Measurements from ENCODE around the gene TPCN2.

DNA sequence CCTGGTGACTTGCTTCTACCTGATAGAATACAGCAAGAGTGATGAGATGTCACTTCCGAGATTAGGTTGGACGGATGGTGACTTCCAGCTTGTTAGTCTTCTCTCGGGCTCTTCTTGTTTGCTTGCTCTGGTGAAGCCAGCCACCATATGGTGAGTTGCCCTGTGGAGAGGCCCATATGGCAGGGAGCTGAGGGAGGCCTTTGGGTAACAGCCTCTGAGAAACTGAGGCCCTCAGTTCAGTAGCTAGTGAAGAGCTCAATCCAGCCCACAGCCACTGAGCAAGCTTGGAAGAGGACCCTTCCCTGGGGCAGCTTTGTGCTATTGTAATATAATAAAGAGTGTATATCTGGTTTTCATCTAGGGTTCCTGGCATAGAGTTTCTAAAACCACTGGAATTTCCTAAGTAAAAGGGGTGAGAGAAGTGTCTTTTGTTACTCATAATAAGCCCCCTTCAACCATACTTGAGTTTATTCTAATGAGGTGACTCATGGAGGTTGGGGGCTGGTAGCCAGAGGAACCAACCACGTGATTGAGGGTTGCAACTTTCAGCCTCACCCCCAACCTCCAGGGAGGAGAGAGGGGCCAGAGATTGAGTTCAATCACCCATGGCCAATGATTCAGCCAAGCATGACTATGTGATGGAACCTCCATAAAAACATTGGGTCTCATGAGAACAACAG is 8.0 kb upstream of the TPCN2 start:
- TF ChIP-seq, protein P1, sequence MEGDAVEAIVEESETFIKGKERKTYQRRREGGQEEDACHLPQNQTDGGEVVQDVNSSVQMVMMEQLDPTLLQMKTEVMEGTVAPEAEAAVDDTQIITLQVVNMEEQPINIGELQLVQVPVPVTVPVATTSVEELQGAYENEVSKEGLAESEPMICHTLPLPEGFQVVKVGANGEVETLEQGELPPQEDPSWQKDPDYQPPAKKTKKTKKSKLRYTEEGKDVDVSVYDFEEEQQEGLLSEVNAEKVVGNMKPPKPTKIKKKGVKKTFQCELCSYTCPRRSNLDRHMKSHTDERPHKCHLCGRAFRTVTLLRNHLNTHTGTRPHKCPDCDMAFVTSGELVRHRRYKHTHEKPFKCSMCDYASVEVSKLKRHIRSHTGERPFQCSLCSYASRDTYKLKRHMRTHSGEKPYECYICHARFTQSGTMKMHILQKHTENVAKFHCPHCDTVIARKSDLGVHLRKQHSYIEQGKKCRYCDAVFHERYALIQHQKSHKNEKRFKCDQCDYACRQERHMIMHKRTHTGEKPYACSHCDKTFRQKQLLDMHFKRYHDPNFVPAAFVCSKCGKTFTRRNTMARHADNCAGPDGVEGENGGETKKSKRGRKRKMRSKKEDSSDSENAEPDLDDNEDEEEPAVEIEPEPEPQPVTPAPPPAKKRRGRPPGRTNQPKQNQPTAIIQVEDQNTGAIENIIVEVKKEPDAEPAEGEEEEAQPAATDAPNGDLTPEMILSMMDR (IDR thresholded peaks at IDR 0.05 in 4 of 5, conservative IDR thresholded peaks at IDR 0.05 in 1 of 5): no peak
- TF ChIP-seq POLR2A (IDR thresholded peaks at IDR 0.05): no peak

Data from gastrocnemius medialis (tissue), 4 donors.